ENCODE results near the gene FKBP10. TPM values are rescaled to one million over a fixed set of nuclear protein-coding genes. Genes with fewer than 3 reads are reported as not detected.
A peak's percentile ranks its signal among the peaks of the same experiment; 100 is the strongest.
"Not testable (repeated sequence)": the region's sequence is repeated elsewhere in the genome, so short reads cannot be mapped to it uniquely, and the experiment has no call there.

The FKBP10 gene
- 10.2 TPM for total RNA-seq
- long read RNA-seq, partial matches to known transcripts, result 2 of 3 reads
- long read RNA-seq, other reads (novel, unspliced or antisense), result 0 of 3 reads

- ATAC-seq (peak; percentile 65), DNase-seq (peak; percentile 75)
- intact Hi-C loops (cut with micrococcal nuclease), result no loop called here
Observed at GRCh38 chr17:41812381-41813151, at the start of gene FKBP10. TSS of gene FKBP10 (plus strand) at chr17:41813004. CDS start at chr17:41813035, 31 bp downstream.

GRCh38 chr17:41763327-41763726, 49.5 kb upstream of the FKBP10 start:
- no peak for ATAC-seq
- intact Hi-C loops (cut with micrococcal nuclease), result no loop called here
- no peak for DNase-seq

GRCh38 chr17:41766135-41766534, 46.7 kb upstream of the FKBP10 start:
- intact Hi-C loops (cut with micrococcal nuclease), result no loop called here
- DNase-seq, result no peak
- no peak for ATAC-seq

GRCh38 chr17:41767324-41768042, 45.3 kb upstream of the FKBP10 start:
- DNase-seq (no peak), ATAC-seq (no peak)
- intact Hi-C loops (cut with micrococcal nuclease), result no loop called here

- intact Hi-C loops (cut with micrococcal nuclease), result no loop called here
- DNase-seq, result no peak
- no peak for ATAC-seq
Observed at GRCh38 chr17:41768682-41769288, 44.0 kb upstream of the FKBP10 start.

GRCh38 chr17:41769346-41769862, 43.4 kb upstream of the FKBP10 start:
- intact Hi-C loops (cut with micrococcal nuclease), result no loop called here
- ATAC-seq (no peak), DNase-seq (no peak)

- DNase-seq, result no peak
- no peak for ATAC-seq
- intact Hi-C loops (cut with micrococcal nuclease), result no loop called here
Observed at GRCh38 chr17:41769985-41770384, 42.8 kb upstream of the FKBP10 start.

GRCh38 chr17:41771389-41772206, 41.2 kb upstream of the FKBP10 start:
- intact Hi-C loops (cut with micrococcal nuclease), result no loop called here
- ATAC-seq (no peak), DNase-seq (no peak)

GRCh38 chr17:41772218-41772585, 40.6 kb upstream of the FKBP10 start:
- intact Hi-C loops (cut with micrococcal nuclease), result no loop called here
- no peak for ATAC-seq

GRCh38 chr17:41772586-41773189, 40.1 kb upstream of the FKBP10 start:
- DNase-seq, result no peak
- ATAC-seq, result no peak
- intact Hi-C loops (cut with micrococcal nuclease), result no loop called here

More at GRCh38 chr17:41772218-41772585, 40.6 kb upstream of the FKBP10 start:
- DNase-seq, result no peak

GRCh38 chr17:41773190-41773588, 39.6 kb upstream of the FKBP10 start:
- ATAC-seq, result peak; percentile 46
- peak; percentile 86 for DNase-seq
- intact Hi-C loops (cut with micrococcal nuclease), result no loop called here

GRCh38 chr17:41773731-41774193, 39.0 kb upstream of the FKBP10 start:
- DNase-seq, result peak; percentile 55
- ATAC-seq, result peak; percentile 2
- intact Hi-C loops (cut with micrococcal nuclease), result no loop called here

GRCh38 chr17:41775394-41776226, 37.2 kb upstream of the FKBP10 start:
- peak; percentile 66 for DNase-seq
- intact Hi-C loops (cut with micrococcal nuclease), result no loop called here
- ATAC-seq, result peak; percentile 50

GRCh38 chr17:41776262-41776900, 36.4 kb upstream of the FKBP10 start:
- DNase-seq; intact Hi-C loops (cut with micrococcal nuclease); ATAC-seq: not testable (repeated sequence)

- ATAC-seq, result peak; percentile 68
- peak; percentile 86 for DNase-seq
- intact Hi-C loops (cut with micrococcal nuclease), result no loop called here
Observed at GRCh38 chr17:41777157-41777573, 35.6 kb upstream of the FKBP10 start.

GRCh38 chr17:41777574-41778188, 35.1 kb upstream of the FKBP10 start:
- DNase-seq (peak; percentile 85), ATAC-seq (peak; percentile 50)
- intact Hi-C loops (cut with micrococcal nuclease), result no loop called here

- DNase-seq (no peak), ATAC-seq (no peak)
- intact Hi-C loops (cut with micrococcal nuclease), result no loop called here
Observed at GRCh38 chr17:41779954-41780353, 32.9 kb upstream of the FKBP10 start.
